Activated T-helper 1 cell treated with anti-CD3 and anti-CD28 coated beads, Interleukin-12 subunit alpha, Interleukin-12 subunit beta, Interleukin-2, Interleukin-4 antibody, amounts not matched to agents 30 ng/mL and 10 ng/mL and 1 ng/mL, durations not matched to agents 14 hours and 24 hours and 36 hours (primary cell): ENCODE results near the gene ZNF391. TPM values are rescaled to one million over a fixed set of nuclear protein-coding genes. Genes with fewer than 3 reads are reported as not detected.

Experiments
- DNase-seq: peaks from one replicate; pipeline ENCODE4 v3.0.0; 2021; ENCODE audit warnings: low spot score
- H3K27ac Mint-ChIP-seq: one replicate; pipeline ENCODE4 v1.8.0; 2021; ENCODE audit warnings: mild to moderate bottlenecking, mixed read lengths
- H3K27me3 Mint-ChIP-seq: one replicate; pipeline ENCODE4 v1.8.0; 2022; ENCODE audit warnings: mild to moderate bottlenecking, moderate library complexity, mixed read lengths; ENCODE audit not compliant: insufficient read depth
- H3K36me3 Mint-ChIP-seq: one replicate; pipeline ENCODE4 v1.8.0; 2021; ENCODE audit warnings: low read depth, mixed read lengths
- H3K4me1 Mint-ChIP-seq: one replicate; pipeline ENCODE4 v1.8.0; 2021; ENCODE audit warnings: low read depth, mixed read lengths
- H3K4me3 Mint-ChIP-seq: one replicate; pipeline ENCODE4 v1.8.0; 2021; ENCODE audit warnings: mild to moderate bottlenecking, moderate library complexity, mixed read lengths
- H3K9me3 Mint-ChIP-seq: one replicate; pipeline ENCODE4 v1.8.0; 2021; ENCODE audit warnings: mixed read lengths
- intact Hi-C: fragments of 100-400 bp; cut with micrococcal nuclease; formaldehyde crosslinking; loops from one replicate; pipeline ENCODE4 v1.15.1; 2024
- total RNA-seq: library from RNA; stranded (reverse); gene quantifications from 2 replicates; pipeline ENCODE4 v1.2.3, GENCODE V29; 2022

The ZNF391 gene
- total RNA-seq, 1 donor from 2014 or later = 0.44 TPM

- peaks cover 18% of the 10 kb centered on the region for H3K9me3 Mint-ChIP-seq
- H3K36me3 Mint-ChIP-seq = no peaks in the 10 kb centered on the region
- intact Hi-C loops = no loop called here
- no peaks in the 10 kb centered on the region for H3K4me1 Mint-ChIP-seq
- H3K27ac Mint-ChIP-seq = no peak overlapping the region
- no peak for DNase-seq
- H3K27me3 Mint-ChIP-seq = no peaks in the 10 kb centered on the region
- H3K4me3 Mint-ChIP-seq = no peak overlapping the region
These were observed 40.4 kb downstream of the ZNF391 start for GRCh38 chr6:27428966-27429365.

- H3K9me3 Mint-ChIP-seq = peaks cover 41% of the 10 kb centered on the region
- no peaks in the 10 kb centered on the region for H3K27me3 Mint-ChIP-seq
- intact Hi-C loops = no loop called here
- no peaks in the 10 kb centered on the region for H3K36me3 Mint-ChIP-seq
- no peaks in the 10 kb centered on the region for H3K4me1 Mint-ChIP-seq
- H3K4me3 Mint-ChIP-seq = no peak overlapping the region
- no peak for DNase-seq
- H3K27ac Mint-ChIP-seq = no peak overlapping the region
These were observed 45.2 kb downstream of the ZNF391 start for GRCh38 chr6:27433714-27434113.

- no peak for DNase-seq
- peaks cover 2% of the 10 kb centered on the region for H3K36me3 Mint-ChIP-seq
- H3K9me3 Mint-ChIP-seq = peaks cover 54% of the 10 kb centered on the region
- no peaks in the 10 kb centered on the region for H3K4me1 Mint-ChIP-seq
- no peaks in the 10 kb centered on the region for H3K27me3 Mint-ChIP-seq
- no peak overlapping the region for H3K27ac Mint-ChIP-seq
- intact Hi-C loops = no loop called here
- no peak overlapping the region for H3K4me3 Mint-ChIP-seq
These were observed 50.8 kb downstream of the ZNF391 start for GRCh38 chr6:27439371-27439770.

- intact Hi-C loops = no loop called here
- no peak for DNase-seq
- Mint-ChIP-seq H3K4me3 (no peak overlapping the region), H3K27me3 (no peaks in the 10 kb centered on the region), H3K36me3 (peaks cover 3% of the 10 kb centered on the region), H3K27ac (no peak overlapping the region), H3K9me3 (peaks cover 41% of the 10 kb centered on the region), H3K4me1 (no peaks in the 10 kb centered on the region)
These were observed 52.4 kb downstream of the ZNF391 start for GRCh38 chr6:27441001-27441400.

GRCh38 chr6:27442932-27443331, 54.4 kb downstream of the ZNF391 start:
- intact Hi-C loops = no loop called here
- Mint-ChIP-seq H3K4me1 (no peaks in the 10 kb centered on the region), H3K27me3 (no peaks in the 10 kb centered on the region), H3K36me3 (peaks cover 4% of the 10 kb centered on the region), H3K4me3 (no peak overlapping the region), H3K9me3 (peaks cover 36% of the 10 kb centered on the region), H3K27ac (no peak overlapping the region)
- DNase-seq = no peak

GRCh38 chr6:27448456-27448855, 59.9 kb downstream of the ZNF391 start:
- Mint-ChIP-seq H3K36me3 (peaks cover 45% of the 10 kb centered on the region), H3K27me3 (no peaks in the 10 kb centered on the region), H3K4me3 (no peak overlapping the region), H3K27ac (no peak overlapping the region), H3K4me1 (no peaks in the 10 kb centered on the region), H3K9me3 (peaks cover 58% of the 10 kb centered on the region)
- intact Hi-C loops = no loop called here
- no peak for DNase-seq

GRCh38 chr6:27451660-27452390, 63.3 kb downstream of the ZNF391 start:
- peaks cover 89% of the 10 kb centered on the region for H3K9me3 Mint-ChIP-seq
- no peak overlapping the region for H3K4me3 Mint-ChIP-seq
- H3K4me1 Mint-ChIP-seq = no peaks in the 10 kb centered on the region
- no peak for DNase-seq
- peaks cover 76% of the 10 kb centered on the region for H3K36me3 Mint-ChIP-seq
- intact Hi-C loops = no loop called here
- H3K27ac Mint-ChIP-seq = no peak overlapping the region
- no peaks in the 10 kb centered on the region for H3K27me3 Mint-ChIP-seq

GRCh38 chr6:27452496-27452897, 63.9 kb downstream of the ZNF391 start:
- H3K4me1 Mint-ChIP-seq = no peaks in the 10 kb centered on the region
- no peak overlapping the region for H3K4me3 Mint-ChIP-seq
- no peak for DNase-seq
- H3K36me3 Mint-ChIP-seq = peaks cover 83% of the 10 kb centered on the region
- intact Hi-C loops = no loop called here
- H3K9me3 Mint-ChIP-seq = peaks cover 92% of the 10 kb centered on the region
- H3K27ac Mint-ChIP-seq = no peak overlapping the region
- H3K27me3 Mint-ChIP-seq = no peaks in the 10 kb centered on the region

Other genes starting within 250 kb of the ZNF391 start
- 0.13 and 0.98 TPM in 2 replicates for gene PRSS16, start 141.1 kb upstream of the ZNF391 start, total RNA-seq
- not detected in 2 replicates for gene POM121L2, start 76.5 kb upstream of the ZNF391 start, total RNA-seq
- gene ZNF184, start 84.3 kb downstream of the ZNF391 start, total RNA-seq = 7.6 and 8.0 TPM in 2 replicates